AG09319 (cell line): ENCODE results near the gene SH3PXD2A.

Source experiments
- DNase-seq: peaks from one replicate; pipeline ENCODE4 v3.0.0-alpha.2; 2010; ENCODE audit warnings: low read depth; ENCODE audit errors: extremely low read depth
- CTCF ChIP-seq: IDR thresholded peaks from 2 replicates; pipeline ENCODE4 v1.5.1; 2011; ENCODE audit warnings: low read depth, mild to moderate bottlenecking, inconsistent platforms, low read length, moderate library complexity

SH3PXD2A gene

GRCh38 chr10:103696411-103697145, 158.8 kb downstream of the SH3PXD2A start:
- peak; percentile 62 for DNase-seq
- TF ChIP-seq CTCF = peak; percentile 47

- no peak for DNase-seq
- no peak for TF ChIP-seq CTCF
Observed at GRCh38 chr10:103696094-103696410, 159.3 kb downstream of the SH3PXD2A start.

GRCh38 chr10:103695584-103696005, 159.8 kb downstream of the SH3PXD2A start:
- no peak for DNase-seq
- no peak for TF ChIP-seq CTCF

- TF ChIP-seq CTCF = no peak
- no peak for DNase-seq
Observed at GRCh38 chr10:103693812-103694205, 161.6 kb downstream of the SH3PXD2A start.

GRCh38 chr10:103692952-103693811, 162.2 kb downstream of the SH3PXD2A start:
- TF ChIP-seq CTCF = no peak
- no peak for DNase-seq

- no peak for TF ChIP-seq CTCF
- DNase-seq = no peak
Observed at GRCh38 chr10:103692436-103692951, 162.9 kb downstream of the SH3PXD2A start.
